Measurements from ENCODE around the gene OSBPL1A. TPM values are rescaled to one million over a fixed set of nuclear protein-coding genes. Genes with fewer than 3 reads are reported as not detected.
A peak's percentile ranks its signal among the peaks of the same experiment; 100 is the strongest.

OSBPL1A gene
- polyA plus RNA-seq, 1 donor: 30.3 TPM

DNA sequence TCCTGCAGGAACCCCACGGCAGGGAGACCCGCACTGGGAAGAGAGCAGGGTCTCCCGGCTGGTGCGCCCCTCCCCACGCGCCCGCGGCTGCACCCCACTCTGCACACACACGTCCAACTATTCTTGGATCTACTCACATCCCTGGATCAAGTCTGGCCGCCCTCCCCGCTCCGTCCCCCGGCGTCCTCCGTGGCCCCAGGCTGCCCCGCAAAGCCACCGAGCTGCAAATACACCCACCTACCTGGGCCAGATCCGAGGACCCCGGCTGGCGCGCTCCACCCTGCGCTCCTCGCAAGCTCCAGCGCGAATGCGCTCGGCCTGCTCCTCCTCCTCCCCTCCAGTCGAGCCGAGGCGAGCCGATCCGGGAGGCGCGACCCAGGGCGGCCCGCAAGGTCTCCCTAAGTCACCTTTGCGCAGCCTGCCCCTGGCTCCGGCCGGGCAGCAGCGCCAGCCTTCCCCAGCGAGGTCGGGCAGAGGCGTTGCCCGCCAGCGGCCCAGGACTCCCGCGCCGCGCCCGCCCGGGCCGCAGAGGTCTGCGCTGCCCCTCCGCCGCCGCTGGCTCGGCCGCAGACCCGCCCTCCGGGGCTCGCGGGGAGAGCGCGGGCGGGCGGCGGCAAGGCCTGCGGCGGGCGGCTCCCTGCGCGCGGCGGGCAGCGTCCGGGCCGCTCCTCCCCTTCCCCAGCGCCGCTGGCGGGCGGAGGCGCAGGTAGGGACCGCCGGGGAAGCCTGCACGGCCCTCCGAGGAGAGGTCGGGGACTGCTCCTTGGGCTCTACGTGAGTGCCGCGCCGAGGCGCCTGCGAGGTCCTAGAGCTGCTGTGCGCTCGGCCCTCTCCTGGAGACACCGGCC is 126.0 kb downstream of the OSBPL1A start:
- no peaks in the 10 kb centered on the region for H3K27me3 ChIP-seq (ENCODE audit: control insufficient read depth, insufficient read depth, low read length)
- peak overlapping the region; percentile 55 for H3K27ac ChIP-seq (ENCODE audit: low read length)
- H3K4me3 ChIP-seq (ENCODE audit: low read length): peak overlapping the region; percentile 67
- H3K36me3 ChIP-seq (ENCODE audit: control insufficient read depth, insufficient read depth, low read length): no peaks in the 10 kb centered on the region
- no peaks in the 10 kb centered on the region for H3K9me3 ChIP-seq (ENCODE audit: control insufficient read depth, low read depth, low read length)
- peaks cover 21% of the 10 kb centered on the region for H3K4me1 ChIP-seq (ENCODE audit: control insufficient read depth, insufficient read depth, low read length)
- peak; percentile 76 to 94 for DNase-seq
- WGBS (ENCODE audit: insufficient coverage, low lambda C conversion rate): 0% methylated on average over 1 of the region's 96 CpGs

DNA sequence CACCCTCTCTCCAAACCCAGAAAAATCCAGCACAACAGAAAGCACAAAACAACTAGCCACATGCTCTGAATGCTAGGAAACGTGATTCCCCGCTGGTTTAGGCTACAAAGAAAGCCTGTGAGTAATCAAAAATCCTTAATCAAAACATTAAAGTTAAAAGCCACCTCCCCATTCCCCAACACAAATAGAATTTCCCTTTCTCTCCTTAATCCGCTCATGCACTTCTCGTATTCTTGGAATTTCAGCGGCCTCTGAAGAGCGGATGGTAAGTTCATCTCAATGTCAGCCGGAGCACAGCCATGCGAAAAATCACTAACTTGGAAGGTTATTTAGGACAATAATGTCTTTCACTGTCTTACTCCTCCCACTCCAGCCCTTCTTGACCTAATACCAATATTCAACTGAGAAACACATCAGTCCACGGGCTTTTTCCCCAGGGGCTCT is 126.7 kb downstream of the OSBPL1A start:
- Histone ChIP-seq H3K27ac (ENCODE audit: low read length) (peak overlapping the region; percentile 55), H3K4me3 (ENCODE audit: low read length) (peak overlapping the region; percentile 67), H3K9me3 (ENCODE audit: control insufficient read depth, low read depth, low read length) (no peaks in the 10 kb centered on the region), H3K36me3 (ENCODE audit: control insufficient read depth, insufficient read depth, low read length) (no peaks in the 10 kb centered on the region), H3K27me3 (ENCODE audit: control insufficient read depth, insufficient read depth, low read length) (no peaks in the 10 kb centered on the region), H3K4me1 (ENCODE audit: control insufficient read depth, insufficient read depth, low read length) (peaks cover 21% of the 10 kb centered on the region)
- WGBS (ENCODE audit: insufficient coverage, low lambda C conversion rate): 8% methylated on average over 2 of the region's 9 CpGs
- DNase-seq: peak in 1 of 2 donors; percentile 9

DNA sequence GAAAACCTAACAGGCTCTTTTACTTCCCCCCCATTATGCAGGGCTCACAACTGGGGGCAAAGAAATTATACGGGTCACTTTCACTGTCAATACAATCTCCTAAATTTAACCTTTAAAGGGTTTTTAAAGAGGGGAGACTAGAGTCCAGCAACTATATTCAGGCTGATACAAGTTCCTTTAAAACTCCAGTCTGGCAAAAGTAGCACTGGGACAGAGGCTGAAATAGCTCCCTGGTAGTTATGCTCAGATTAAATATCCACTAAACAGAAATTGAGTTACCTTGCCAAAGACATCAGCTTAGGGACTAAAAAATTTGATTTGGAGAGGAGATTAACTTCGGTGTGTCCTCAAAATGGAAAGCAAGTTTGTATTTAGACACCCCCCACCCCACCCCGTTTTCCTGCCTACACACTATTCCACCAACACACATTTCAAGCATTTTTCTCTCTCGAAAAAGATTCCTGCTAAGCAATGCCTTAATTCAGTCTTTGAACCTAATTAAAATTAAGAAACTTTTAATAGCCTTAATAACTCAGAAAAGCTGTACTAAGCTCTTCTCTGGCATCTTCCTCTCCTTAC is 127.2 kb downstream of the OSBPL1A start:
- Histone ChIP-seq H3K27ac (ENCODE audit: low read length) (peak overlapping the region; percentile 55), H3K4me3 (ENCODE audit: low read length) (peak overlapping the region; percentile 67), H3K9me3 (ENCODE audit: control insufficient read depth, low read depth, low read length) (no peaks in the 10 kb centered on the region), H3K4me1 (ENCODE audit: control insufficient read depth, insufficient read depth, low read length) (peaks cover 21% of the 10 kb centered on the region), H3K36me3 (ENCODE audit: control insufficient read depth, insufficient read depth, low read length) (peaks cover 2% of the 10 kb centered on the region), H3K27me3 (ENCODE audit: control insufficient read depth, insufficient read depth, low read length) (no peaks in the 10 kb centered on the region)
- no peak for DNase-seq
- 54% methylated on average over 2 of the region's 4 CpGs for WGBS (ENCODE audit: insufficient coverage, low lambda C conversion rate)

DNA sequence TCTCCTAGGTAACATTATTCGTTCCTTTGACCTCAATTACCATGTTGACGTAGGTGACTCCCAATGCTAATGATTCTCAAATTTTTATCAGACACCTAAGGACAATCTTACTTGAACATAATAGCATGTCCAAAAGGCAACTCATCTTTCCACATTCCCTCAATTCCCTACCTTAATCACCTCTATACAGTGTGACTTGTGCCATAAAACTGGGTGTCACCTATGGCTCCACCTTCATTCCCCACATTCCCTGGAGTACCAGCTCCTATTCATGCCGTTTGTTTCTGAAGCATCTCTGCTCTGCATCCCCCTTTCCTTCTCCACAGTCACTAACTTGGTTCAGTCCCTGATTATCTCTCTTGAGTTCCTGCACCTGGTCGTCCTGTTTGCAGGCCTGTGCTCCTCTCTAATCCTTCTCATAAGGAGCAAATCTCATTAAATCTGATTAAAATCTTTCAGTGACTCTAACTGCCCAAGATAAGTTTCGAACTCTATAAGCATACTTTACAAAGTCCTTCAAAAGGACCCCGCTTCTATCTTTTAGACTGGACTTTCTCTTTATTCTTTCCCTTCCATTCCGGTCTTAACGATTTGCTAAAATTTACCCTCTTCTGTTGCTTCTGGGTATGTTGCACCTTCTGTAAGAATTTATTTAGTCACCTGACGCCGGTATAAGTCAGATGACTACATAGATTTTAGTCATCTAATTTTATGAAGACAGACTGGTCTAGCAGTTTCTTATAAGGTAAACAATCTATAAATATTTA is 128.7 kb downstream of the OSBPL1A start:
- Histone ChIP-seq H3K36me3 (ENCODE audit: control insufficient read depth, insufficient read depth, low read length) (peaks cover 2% of the 10 kb centered on the region), H3K27ac (ENCODE audit: low read length) (no peak overlapping the region), H3K4me1 (ENCODE audit: control insufficient read depth, insufficient read depth, low read length) (peaks cover 21% of the 10 kb centered on the region), H3K9me3 (ENCODE audit: control insufficient read depth, low read depth, low read length) (no peaks in the 10 kb centered on the region), H3K27me3 (ENCODE audit: control insufficient read depth, insufficient read depth, low read length) (no peaks in the 10 kb centered on the region), H3K4me3 (ENCODE audit: low read length) (no peak overlapping the region)
- WGBS (ENCODE audit: insufficient coverage, low lambda C conversion rate): 74% methylated on average over 6 of the region's 10 CpGs
- peak in 1 of 2 donors; percentile 29 for DNase-seq

DNA sequence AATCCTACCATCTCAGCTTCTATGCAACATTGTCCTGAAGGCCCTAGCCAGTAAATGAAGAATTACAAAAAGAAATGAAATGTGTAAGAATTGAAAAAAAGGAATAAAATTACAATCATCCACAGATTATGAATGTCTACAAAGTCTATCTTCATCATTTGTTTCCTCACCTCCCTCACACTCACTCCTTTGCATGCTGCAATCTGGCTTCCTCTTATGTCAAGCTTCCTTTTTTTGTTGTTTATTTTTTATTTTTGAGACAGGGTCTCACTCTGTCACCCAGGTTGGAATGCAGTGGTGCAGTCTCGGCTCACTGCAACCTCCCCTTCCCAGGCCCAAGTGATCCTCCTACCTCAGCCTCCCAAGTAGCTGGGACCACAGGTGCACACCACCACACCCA is 129.7 kb downstream of the OSBPL1A start:
- no peak for DNase-seq
- Histone ChIP-seq H3K27me3 (ENCODE audit: control insufficient read depth, insufficient read depth, low read length) (no peaks in the 10 kb centered on the region), H3K36me3 (ENCODE audit: control insufficient read depth, insufficient read depth, low read length) (peaks cover 2% of the 10 kb centered on the region), H3K4me1 (ENCODE audit: control insufficient read depth, insufficient read depth, low read length) (peaks cover 19% of the 10 kb centered on the region), H3K4me3 (ENCODE audit: low read length) (no peak overlapping the region), H3K27ac (ENCODE audit: low read length) (no peak overlapping the region), H3K9me3 (ENCODE audit: control insufficient read depth, low read depth, low read length) (no peaks in the 10 kb centered on the region)
- WGBS (ENCODE audit: insufficient coverage, low lambda C conversion rate): no CpG with 5 or more reads among the region's 1 CpG

DNA sequence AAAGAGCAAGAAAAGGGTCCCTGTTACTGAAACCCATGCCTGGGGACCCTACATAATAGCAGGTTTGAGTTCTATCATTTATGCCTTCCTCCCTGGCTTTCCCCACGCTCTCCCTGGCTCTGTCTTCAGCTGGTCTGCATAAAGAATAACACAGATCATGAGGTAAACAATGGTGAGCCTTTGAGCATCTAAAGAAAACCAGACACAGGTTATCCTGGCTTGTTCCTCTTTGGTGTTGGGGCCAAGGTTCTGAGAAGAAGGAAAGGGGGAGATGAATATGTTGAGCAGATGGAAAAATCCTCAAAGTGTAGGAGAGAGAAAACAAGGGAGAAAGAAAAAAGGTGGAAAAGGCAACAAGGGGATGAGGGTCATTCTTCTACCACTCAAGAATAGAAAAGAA is 131.5 kb downstream of the OSBPL1A start:
- DNase-seq: no peak
- Histone ChIP-seq H3K9me3 (ENCODE audit: control insufficient read depth, low read depth, low read length) (no peaks in the 10 kb centered on the region), H3K27me3 (ENCODE audit: control insufficient read depth, insufficient read depth, low read length) (no peaks in the 10 kb centered on the region), H3K36me3 (ENCODE audit: control insufficient read depth, insufficient read depth, low read length) (peaks cover 2% of the 10 kb centered on the region), H3K27ac (ENCODE audit: low read length) (no peak overlapping the region), H3K4me3 (ENCODE audit: low read length) (no peak overlapping the region), H3K4me1 (ENCODE audit: control insufficient read depth, insufficient read depth, low read length) (peaks cover 17% of the 10 kb centered on the region)
- 60% methylated on average over 1 of the region's 1 CpG for WGBS (ENCODE audit: insufficient coverage, low lambda C conversion rate)

DNA sequence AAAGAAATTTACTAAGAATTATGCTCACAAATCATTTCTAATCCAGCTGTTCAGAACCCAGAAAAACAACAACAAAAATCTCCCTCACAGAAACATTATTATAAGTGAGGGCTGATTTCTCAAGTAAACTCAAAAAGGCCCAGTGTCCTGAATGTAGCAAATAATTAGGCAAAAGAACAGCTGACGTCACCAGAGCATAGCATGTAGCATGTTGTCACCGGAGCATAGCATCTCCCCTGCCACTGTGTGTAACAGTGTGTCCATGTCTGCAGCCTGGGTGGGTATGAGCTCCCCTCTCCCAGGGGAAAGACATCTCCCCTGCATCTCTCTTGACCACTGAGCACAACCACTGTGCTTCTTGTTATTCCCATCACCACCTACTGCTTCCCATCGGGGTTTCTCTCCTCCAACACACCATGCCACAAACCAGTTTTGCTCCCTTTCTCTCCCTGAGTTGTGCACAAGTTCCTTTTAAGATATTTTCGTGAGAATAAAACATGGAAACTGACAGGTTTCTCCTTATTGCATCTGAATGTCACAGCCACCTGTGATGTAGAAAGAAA is 132.0 kb downstream of the OSBPL1A start:
- WGBS (ENCODE audit: insufficient coverage, low lambda C conversion rate): 79% methylated on average over 2 of the region's 4 CpGs
- peaks cover 2% of the 10 kb centered on the region for H3K36me3 ChIP-seq (ENCODE audit: control insufficient read depth, insufficient read depth, low read length)
- H3K27ac ChIP-seq (ENCODE audit: low read length): no peak overlapping the region
- no peaks in the 10 kb centered on the region for H3K27me3 ChIP-seq (ENCODE audit: control insufficient read depth, insufficient read depth, low read length)
- H3K4me3 ChIP-seq (ENCODE audit: low read length): no peak overlapping the region
- no peaks in the 10 kb centered on the region for H3K9me3 ChIP-seq (ENCODE audit: control insufficient read depth, low read depth, low read length)
- DNase-seq: no peak
- peaks cover 14% of the 10 kb centered on the region for H3K4me1 ChIP-seq (ENCODE audit: control insufficient read depth, insufficient read depth, low read length)

DNA sequence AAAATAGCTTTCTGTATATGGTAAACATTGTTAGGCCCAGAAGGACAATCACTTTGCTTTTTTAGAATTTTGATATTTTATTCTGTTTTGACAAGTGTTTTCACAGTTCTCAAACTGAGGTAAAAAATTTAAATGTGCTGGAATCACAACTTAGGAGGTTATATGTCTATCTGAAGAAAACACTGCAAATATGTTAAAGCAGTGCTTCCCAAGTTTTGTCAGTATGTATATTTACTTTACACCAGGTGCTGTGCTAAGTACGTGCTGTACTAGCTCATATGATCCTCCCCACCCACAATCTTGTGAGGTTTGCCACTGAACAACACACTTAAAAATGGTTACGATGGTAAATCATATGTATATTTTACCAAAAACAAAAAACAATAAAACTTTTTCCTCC is 134.6 kb downstream of the OSBPL1A start:
- Histone ChIP-seq H3K27ac (ENCODE audit: low read length) (no peak overlapping the region), H3K36me3 (ENCODE audit: control insufficient read depth, insufficient read depth, low read length) (peaks cover 2% of the 10 kb centered on the region), H3K4me1 (ENCODE audit: control insufficient read depth, insufficient read depth, low read length) (no peaks in the 10 kb centered on the region), H3K9me3 (ENCODE audit: control insufficient read depth, low read depth, low read length) (no peaks in the 10 kb centered on the region), H3K27me3 (ENCODE audit: control insufficient read depth, insufficient read depth, low read length) (no peaks in the 10 kb centered on the region), H3K4me3 (ENCODE audit: low read length) (no peak overlapping the region)
- 100% methylated on average over 1 of the region's 2 CpGs for WGBS (ENCODE audit: insufficient coverage, low lambda C conversion rate)
- DNase-seq: no peak

DNA sequence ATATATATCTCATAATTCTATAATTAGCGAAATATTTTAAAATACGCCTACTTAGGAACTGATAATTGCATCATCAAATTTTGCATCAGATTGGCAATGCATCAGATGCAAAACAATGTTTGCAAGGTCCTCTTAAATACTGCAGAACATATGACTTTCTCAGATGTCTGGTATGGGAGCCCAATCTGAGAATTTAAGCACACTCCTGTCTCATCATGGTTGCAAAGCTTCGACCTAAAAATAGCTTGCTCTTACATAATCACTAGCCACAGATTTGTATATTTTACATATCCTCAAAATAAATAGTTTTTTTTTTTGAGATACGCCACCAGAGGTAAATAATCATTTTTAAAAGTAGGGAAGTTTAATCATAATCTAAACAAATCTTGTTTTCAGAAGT is 135.5 kb downstream of the OSBPL1A start:
- Histone ChIP-seq H3K27me3 (ENCODE audit: control insufficient read depth, insufficient read depth, low read length) (no peaks in the 10 kb centered on the region), H3K4me1 (ENCODE audit: control insufficient read depth, insufficient read depth, low read length) (no peaks in the 10 kb centered on the region), H3K27ac (ENCODE audit: low read length) (no peak overlapping the region), H3K4me3 (ENCODE audit: low read length) (no peak overlapping the region), H3K9me3 (ENCODE audit: control insufficient read depth, low read depth, low read length) (no peaks in the 10 kb centered on the region), H3K36me3 (ENCODE audit: control insufficient read depth, insufficient read depth, low read length) (peaks cover 2% of the 10 kb centered on the region)
- WGBS (ENCODE audit: insufficient coverage, low lambda C conversion rate): 89% methylated on average over 4 of the region's 4 CpGs
- no peak for DNase-seq

All from large intestine (tissue), 3 donors.